GM06990 (cell line): ENCODE measurements around the gene SYTL2.
"Not testable (repeated sequence)": the region's sequence is repeated elsewhere in the genome, so short reads cannot be mapped to it uniquely, and the experiment has no call there.

Experiments
- DNase-seq: peaks from one replicate; pipeline ENCODE4 v3.0.0-alpha.2; 2011; ENCODE audit not compliant: insufficient read length; ENCODE audit errors: extremely low read depth
- H3K27me3 ChIP-seq: replicated peaks from 2 replicates; pipeline ENCODE4 v1.6.0; 2011; ENCODE audit warnings: low read length; ENCODE audit not compliant: control insufficient read depth, insufficient read depth
- H3K36me3 ChIP-seq: 2 replicates; pipeline ENCODE4 v1.5.1; 2011; ENCODE audit warnings: low read length; ENCODE audit not compliant: control insufficient read depth, insufficient read depth
- H3K4me3 ChIP-seq: replicated peaks from 2 replicates; pipeline ENCODE4 v1.5.1; 2011; ENCODE audit warnings: low read depth, mild to moderate bottlenecking, control low read depth, low read length
- CTCF ChIP-seq: IDR thresholded peaks from 2 replicates; pipeline ENCODE4 v1.5.1; 2011; ENCODE audit warnings: low read length, control low read depth, mild to moderate bottlenecking, inconsistent platforms; ENCODE audit not compliant: insufficient read depth, poor library complexity, severe bottlenecking

SYTL2 gene

GRCh38 chr11:85843929-85844328 is 33.0 kb upstream of the SYTL2 start:
- no peak for TF ChIP-seq CTCF
- Histone ChIP-seq H3K36me3 (no peaks in the 10 kb centered on the region), H3K4me3 (no peak overlapping the region), H3K27me3 (no peaks in the 10 kb centered on the region)
- no peak for DNase-seq

GRCh38 chr11:85840932-85841331 is 30.0 kb upstream of the SYTL2 start:
- not testable (repeated sequence) for DNase-seq, H3K4me3 ChIP-seq, H3K27me3 ChIP-seq, H3K36me3 ChIP-seq

- Histone ChIP-seq H3K4me3 (no peak overlapping the region), H3K36me3 (no peaks in the 10 kb centered on the region), H3K27me3 (no peaks in the 10 kb centered on the region)
- DNase-seq = no peak
- no peak for TF ChIP-seq CTCF
Observed at GRCh38 chr11:85835729-85836128, 24.8 kb upstream of the SYTL2 start.

GRCh38 chr11:85835263-85835662 is 24.3 kb upstream of the SYTL2 start:
- TF ChIP-seq CTCF = no peak
- no peaks in the 10 kb centered on the region for H3K27me3 ChIP-seq
- no peak overlapping the region for H3K4me3 ChIP-seq
- no peaks in the 10 kb centered on the region for H3K36me3 ChIP-seq
- DNase-seq = no peak

- Histone ChIP-seq H3K36me3 (no peaks in the 10 kb centered on the region), H3K4me3 (no peak overlapping the region), H3K27me3 (no peaks in the 10 kb centered on the region; the same call in 1 of the 2 replicates)
- DNase-seq = no peak
- no peak for TF ChIP-seq CTCF
Observed at GRCh38 chr11:85831050-85831449, 20.1 kb upstream of the SYTL2 start.

- Histone ChIP-seq H3K27me3 (no peaks in the 10 kb centered on the region; the same call in 1 of the 2 replicates), H3K36me3 (no peaks in the 10 kb centered on the region), H3K4me3 (no peak overlapping the region)
- no peak for DNase-seq
- no peak for TF ChIP-seq CTCF
Observed at GRCh38 chr11:85829172-85829571, 18.2 kb upstream of the SYTL2 start.
